HG03460 (cell line): Measurements from ENCODE around the gene DPM3.
"Not testable (repeated sequence)": the region's sequence is repeated elsewhere in the genome, so short reads cannot be mapped to it uniquely, and the experiment has no call there.

ENCODE experiments used
- ATAC-seq: cut with Tn5 transposase; IDR thresholded peaks from one replicate; pipeline ENCODE4 v1.9.1; 2021; ENCODE audit not compliant: unreplicated experiment

The DPM3 gene

GRCh38 chr1:155139895-155140629 is at the start of gene DPM3:
Gene DPM3, minus strand, starts transcription at chr1:155140531. Its CDS starts 291 bp downstream, at chr1:155140240.
- peak; percentile 72 for ATAC-seq

- ATAC-seq: not testable (repeated sequence)
Observed at GRCh38 chr1:155189926-155190325, 49.6 kb upstream of the DPM3 start.

- ATAC-seq: no peak
Observed at GRCh38 chr1:155188268-155188667, 47.9 kb upstream of the DPM3 start.

GRCh38 chr1:155187456-155187891 is 47.1 kb upstream of the DPM3 start:
- ATAC-seq: no peak

GRCh38 chr1:155186794-155187455 is 46.6 kb upstream of the DPM3 start:
- no peak for ATAC-seq

GRCh38 chr1:155186067-155186793 is 45.9 kb upstream of the DPM3 start:
- ATAC-seq: no peak

GRCh38 chr1:155185783-155186066 is 45.4 kb upstream of the DPM3 start:
- ATAC-seq: no peak

GRCh38 chr1:155184835-155185782 is 44.8 kb upstream of the DPM3 start:
- ATAC-seq: peak; percentile 78

GRCh38 chr1:155184351-155184811 is 44.0 kb upstream of the DPM3 start:
- no peak for ATAC-seq

- no peak for ATAC-seq
Observed at GRCh38 chr1:155183775-155184221, 43.5 kb upstream of the DPM3 start.

GRCh38 chr1:155182052-155182550 is 41.8 kb upstream of the DPM3 start:
- no peak for ATAC-seq

- ATAC-seq: no peak
Observed at GRCh38 chr1:155181371-155182051, 41.2 kb upstream of the DPM3 start.

- ATAC-seq: no peak
Observed at GRCh38 chr1:155179112-155180031, 39.0 kb upstream of the DPM3 start.

- ATAC-seq: no peak
Observed at GRCh38 chr1:155178441-155179111, 38.2 kb upstream of the DPM3 start.

GRCh38 chr1:155177918-155178281 is 37.6 kb upstream of the DPM3 start:
- no peak for ATAC-seq

GRCh38 chr1:155177192-155177917 is 37.0 kb upstream of the DPM3 start:
- ATAC-seq: no peak

GRCh38 chr1:155176544-155177071 is 36.3 kb upstream of the DPM3 start:
- ATAC-seq: no peak
